ENCODE results near the gene TMEM145.
"Not testable (repeated sequence)": the region's sequence is repeated elsewhere in the genome, so short reads cannot be mapped to it uniquely, and the experiment has no call there.

TMEM145 gene

DNA sequence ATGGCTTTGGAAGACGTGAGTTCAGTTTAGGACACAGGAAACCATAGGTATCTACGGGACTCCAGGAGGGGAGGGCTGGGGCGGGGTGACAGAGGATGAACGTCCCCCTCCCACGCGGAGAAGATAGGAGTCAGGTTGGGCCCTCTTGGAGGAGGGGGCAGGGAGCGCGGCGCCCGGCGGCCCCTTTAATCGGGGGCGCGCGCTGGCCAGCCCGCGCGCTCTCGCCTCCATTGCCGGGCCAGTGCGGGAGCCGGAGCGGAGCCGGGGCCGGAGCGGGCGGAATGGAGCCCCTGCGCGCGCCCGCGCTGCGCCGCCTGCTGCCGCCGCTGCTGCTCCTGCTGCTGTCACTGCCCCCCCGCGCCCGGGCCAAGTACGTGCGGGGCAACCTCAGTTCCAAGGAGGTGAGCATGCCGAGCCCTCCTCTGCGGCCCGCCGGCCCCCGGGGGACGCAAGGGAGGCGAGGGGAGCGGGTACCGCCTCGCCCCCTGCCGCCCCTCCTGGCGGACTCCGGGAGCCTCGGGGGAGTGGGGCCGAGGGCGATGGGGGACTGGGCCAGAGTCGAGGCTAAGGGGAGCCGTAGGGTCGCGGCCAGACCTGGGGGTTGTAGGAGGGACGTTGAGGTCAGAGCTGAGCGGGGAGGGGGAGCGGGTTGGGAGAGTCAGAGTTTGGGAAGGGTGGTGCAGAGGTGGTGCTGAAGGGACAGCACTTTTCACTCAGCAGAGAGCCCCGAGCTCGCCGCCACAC lies at the start of gene TMEM145:
Gene TMEM145, plus strand, starts transcription at position 214 of the 744 bp plus-strand sequence. Its CDS starts 68 bp downstream, at position 282.
- DNase-seq (ENCODE audit: low read depth): no peak

DNA sequence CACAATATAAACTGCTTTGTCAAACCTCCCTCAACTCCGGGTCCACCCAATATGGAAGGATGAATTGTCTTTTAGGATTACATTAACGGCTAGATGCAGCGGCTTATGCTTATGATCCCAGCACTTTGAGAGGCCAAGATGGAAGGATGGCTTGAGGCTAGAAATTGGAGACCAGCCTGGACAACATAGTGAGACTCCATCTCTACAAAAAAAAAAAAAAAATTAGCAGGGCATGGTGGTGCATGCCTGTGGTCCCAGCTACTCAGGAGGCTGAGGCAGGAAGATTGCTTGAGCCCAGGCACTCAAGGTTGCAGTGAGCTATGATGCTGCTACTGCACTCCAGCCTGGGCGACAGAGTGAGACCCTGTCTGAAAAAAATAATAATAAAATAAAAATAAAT lies 47.0 kb upstream of the TMEM145 start:
- not testable (repeated sequence) for DNase-seq (ENCODE audit: low read depth)

DNA sequence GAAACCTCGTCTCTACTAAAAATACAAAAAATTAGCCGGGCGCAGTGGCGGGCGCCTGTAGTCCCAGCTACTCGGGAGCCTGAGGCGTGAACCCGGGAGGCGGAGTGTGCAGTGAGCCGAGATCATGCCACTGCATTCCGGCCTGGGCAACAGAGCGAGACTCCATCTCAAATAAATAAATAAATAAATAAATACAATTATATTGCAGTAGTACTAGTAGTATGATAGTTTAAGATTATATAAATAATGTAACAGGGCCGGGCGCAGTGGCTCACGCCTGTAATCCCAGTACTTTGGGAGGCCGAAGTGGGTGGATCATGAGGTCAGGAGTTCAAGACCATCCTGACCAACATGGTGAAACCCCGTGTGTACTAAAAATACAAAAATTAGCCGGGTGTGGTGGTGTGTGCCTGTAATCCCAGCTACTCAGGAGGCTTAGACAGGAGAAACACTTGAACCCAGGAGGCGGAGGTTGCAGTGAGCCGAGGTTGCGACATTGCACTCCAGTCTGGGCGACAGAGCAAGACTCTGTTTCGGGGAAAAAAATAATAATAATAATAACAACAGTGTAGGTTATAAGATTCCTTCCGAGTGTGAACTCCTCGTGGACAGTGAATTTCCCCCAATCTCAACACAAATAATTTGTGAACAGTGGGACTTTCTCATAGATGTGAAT lies 46.0 kb upstream of the TMEM145 start:
- DNase-seq (ENCODE audit: low read depth): not testable (repeated sequence)

DNA sequence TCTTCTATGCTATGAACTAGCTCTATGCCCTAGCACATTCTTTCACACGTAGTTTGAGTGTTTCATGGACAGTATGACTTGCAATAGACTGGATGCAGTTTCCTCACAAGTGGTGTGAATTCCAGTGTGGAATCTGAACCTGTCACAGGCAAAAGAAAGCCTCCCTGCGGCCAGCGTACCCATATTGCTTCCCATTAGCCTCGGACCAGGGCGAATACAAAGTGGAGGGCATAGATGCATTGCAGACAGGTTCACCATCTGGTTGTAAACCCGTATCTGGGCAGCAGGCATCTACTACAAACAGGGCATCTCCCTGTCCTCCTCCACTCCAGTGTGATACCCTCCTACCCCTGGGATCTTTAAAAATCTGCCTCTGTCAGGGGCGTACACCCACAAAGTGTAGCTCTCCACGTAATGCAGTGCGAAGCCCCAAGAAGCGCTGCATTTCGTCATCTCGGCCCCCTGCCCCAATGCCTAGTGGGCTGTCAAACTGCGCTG lies 45.4 kb upstream of the TMEM145 start:
- no peak for DNase-seq (ENCODE audit: low read depth)

DNA sequence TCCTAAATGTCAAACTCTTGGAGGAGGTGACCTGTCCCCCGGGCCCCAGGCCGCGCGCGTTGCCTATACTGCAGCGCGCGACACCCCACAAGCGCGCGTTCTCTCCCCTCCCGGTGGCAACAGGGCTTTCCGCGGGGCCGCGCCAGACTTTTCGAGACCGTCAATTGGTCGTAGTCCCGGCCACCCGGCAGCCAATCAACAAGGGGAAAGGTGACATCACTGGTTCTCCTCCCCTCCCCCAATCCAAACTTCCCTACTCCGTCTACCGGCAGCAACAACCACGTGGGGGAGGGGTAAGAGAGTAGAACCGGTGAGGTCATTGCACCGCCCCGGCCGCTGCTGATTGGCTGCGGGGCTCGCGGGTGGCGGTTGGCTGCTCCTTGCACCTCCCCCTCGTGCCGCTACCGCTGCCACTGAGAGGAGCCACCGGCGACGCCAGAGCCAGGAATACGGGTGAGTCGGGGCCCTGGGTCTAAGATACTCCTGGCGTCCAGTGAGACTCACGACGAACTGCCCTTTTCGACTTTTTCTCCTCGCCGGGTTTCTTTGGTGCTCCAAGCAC lies 44.9 kb upstream of the TMEM145 start:
- DNase-seq (ENCODE audit: low read depth): peak; percentile 98

DNA sequence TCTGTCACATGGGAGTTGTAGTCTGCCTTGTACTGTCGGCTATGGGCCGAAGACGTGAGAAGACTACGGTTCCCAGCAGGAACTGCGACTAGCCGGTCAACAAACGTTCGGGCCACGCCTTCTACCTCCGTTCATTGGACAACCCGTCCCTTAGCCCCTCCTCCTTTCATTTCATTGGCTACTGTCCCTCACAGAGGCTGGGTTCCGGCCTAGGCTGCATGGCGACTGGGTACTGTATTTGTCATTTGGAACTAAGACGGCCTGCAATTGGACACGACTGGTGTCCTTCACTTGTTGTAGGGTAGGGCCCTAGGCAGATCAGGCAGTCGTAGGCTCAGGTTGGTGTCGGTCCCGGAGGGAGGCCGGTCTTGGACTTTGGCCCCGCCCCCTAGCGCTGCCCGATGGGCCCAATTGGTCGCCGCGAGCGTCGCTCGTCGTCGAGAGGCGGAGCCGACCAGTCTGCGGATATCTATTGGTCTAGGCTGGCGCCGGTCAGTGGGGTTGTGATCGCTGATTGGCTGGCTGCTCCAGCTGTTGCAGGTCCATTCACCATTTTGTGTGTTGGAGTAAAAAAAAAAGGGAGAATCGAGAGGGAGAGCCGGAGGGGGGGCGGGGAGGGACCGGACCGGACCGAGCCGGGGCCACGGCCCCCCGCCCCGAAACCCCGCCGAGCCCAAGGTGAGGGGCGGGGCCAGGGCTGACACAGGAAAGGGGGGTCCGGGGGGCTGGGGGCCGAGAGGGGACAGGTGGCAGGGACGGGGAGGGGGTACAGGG lies 44.2 kb upstream of the TMEM145 start, which contains the start of gene CIC:
Gene CIC, plus strand, starts transcription at position 549 of the 774 bp plus-strand sequence. CDS start 2,532 bp downstream, outside the sequence.
- peak; percentile 100 for DNase-seq (ENCODE audit: low read depth)

DNA sequence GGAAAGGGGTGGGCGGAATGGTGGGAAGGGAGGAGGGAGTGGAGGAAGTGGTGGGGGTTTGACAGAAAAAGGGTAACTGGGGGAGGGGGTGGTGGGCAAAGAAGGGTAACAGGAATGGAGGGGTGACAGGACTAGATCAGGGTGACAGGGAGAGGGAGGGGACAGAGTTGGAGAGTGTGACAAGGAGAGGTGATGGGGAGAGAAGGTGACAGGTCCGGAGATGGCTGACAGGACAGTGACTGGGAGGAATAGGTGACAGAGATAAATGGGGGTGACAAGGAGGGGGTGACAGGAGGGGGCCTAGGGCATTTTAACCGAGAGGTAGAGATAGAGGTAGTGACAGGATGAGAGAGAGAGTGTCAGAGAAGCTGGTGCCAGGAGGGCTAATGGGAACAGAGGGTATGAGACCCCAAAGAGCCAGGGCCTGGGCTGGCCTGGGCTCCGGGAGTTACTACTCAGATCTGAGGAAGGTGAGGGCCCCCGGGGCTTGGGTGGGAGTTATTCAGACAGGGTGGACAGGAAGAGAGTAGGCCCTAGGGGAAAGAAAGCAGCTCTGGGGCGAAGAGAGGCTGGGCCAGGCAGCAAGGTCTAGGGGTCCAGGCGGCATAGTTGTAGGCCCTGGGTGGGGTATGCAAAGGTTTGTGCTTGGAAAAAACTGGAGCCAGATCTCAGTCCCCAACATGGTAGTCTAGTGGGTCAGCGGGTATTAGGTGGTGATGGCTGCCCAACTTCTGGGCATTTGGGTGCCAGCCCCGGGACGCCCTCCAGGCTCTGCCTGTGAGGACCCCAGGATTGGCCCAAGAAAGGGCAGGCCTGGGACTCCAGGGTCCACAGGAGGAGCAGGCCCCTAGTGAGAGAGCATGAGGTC lies 43.4 kb upstream of the TMEM145 start:
- DNase-seq (ENCODE audit: low read depth): no peak

DNA sequence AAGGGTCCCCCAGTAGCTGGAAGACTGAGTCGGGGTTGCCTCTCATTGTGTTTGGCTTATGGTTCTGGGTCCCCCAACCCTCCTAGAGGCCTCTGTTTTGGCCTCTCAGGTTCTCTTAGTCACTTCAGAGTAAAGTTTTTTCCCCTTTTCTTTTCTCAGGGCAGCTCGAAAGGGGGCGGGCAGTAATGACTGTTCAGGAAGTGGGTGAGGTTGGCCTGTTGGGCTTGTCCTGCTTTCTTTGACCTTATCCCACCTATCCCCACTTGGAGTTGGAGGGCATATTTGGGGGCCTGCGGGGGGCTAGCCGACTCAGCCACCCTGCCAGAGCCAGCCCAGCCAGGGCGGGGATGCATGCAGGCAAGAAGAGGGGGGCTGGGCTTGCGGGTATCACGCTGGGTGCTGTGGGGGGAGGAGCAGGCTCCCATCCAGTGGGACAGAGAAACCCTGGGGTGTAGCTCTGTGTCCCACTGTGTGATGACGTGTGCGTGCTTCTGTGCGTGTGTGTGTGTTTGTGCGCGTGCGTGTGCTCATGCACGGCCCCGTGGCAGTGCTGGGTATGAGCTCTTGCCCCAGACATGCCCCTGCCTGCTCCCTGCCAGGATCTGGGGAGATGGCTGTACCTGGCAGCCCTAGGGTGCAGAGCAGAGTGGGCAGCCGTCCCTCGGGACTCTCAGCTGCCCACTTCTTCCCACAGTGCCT lies 42.6 kb upstream of the TMEM145 start:
- no peak for DNase-seq (ENCODE audit: low read depth)

DNA sequence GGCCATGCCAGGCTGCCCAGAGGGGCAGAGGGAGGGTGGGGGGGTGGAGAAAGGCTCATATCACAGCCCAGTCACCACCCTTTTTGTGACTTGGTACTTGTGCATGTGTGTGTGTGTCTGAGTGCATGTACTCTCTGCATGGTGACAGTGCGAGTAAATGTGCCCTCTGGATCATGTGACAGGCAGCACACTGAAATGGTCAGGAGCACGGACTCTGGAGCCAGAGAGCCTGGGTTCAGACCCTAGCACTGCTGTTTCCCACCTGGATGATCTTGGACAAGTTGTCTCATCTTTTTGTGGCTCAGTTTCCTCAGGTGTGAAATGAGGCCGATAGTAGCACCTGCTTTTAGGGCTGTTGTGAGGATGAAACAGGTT lies 42.1 kb upstream of the TMEM145 start:
- DNase-seq (ENCODE audit: low read depth): no peak

DNA sequence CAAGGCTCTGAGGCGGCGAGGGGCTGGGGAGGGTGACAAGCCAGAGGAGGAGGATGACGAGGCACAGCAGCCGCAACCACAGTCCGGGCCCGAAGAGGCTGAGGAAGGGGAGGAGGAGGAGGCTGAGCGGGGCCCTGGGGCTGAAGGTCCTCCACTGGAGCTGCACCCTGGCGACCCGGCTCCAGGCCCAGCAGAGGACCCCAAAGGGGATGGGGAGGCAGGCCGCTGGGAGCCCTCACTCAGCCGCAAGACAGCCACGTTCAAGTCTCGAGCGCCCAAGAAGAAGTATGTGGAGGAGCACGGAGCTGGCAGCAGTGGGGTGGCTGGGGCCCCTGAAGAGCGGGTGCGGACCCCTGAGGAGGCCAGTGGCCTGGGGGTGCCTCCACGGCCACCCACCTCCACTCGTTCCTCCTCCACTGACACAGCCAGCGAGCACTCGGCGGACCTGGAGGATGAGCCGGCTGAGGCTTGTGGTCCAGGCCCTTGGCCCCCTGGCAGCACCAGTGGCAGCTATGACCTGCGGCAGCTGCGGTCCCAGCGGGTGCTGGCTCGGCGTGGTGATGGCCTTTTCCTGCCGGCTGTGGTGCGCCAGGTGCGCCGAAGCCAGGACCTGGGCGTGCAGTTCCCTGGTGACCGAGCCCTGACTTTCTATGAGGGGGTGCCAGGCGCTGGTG lies 41.1 kb upstream of the TMEM145 start:
- DNase-seq (ENCODE audit: low read depth): no peak

- DNase-seq (ENCODE audit: low read depth): no peak
These were observed 40.6 kb upstream of the TMEM145 start for GRCh38 chr19:42272535-42272897.

GRCh38 chr19:42272989-42273406 lies 40.1 kb upstream of the TMEM145 start:
- DNase-seq (ENCODE audit: low read depth): no peak

DNA sequence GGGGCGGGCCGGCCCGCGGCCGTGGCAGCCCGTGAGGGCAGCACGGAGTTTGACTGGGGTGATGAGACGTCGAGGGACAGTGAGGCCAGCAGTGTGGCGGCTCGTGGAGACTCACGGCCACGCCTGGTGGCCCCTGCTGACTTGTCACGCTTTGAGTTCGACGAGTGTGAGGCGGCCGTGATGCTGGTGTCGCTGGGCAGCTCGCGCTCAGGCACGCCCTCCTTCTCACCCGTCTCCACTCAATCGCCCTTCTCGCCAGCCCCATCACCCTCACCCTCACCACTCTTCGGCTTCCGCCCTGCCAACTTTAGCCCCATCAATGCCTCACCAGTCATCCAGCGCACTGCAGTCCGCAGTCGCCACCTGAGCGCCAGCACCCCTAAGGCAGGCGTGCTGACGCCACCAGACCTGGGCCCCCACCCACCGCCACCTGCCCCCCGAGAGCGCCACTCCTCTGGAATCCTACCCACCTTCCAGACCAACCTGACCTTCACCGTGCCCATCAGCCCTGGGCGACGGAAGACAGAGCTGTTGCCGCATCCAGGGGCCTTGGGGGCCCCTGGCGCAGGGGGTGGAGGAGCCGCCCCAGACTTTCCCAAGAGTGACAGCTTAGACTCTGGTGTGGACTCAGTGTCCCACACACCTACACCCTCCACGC lies 39.6 kb upstream of the TMEM145 start:
- DNase-seq (ENCODE audit: low read depth): no peak

- no peak for DNase-seq (ENCODE audit: low read depth)
These were observed 38.9 kb upstream of the TMEM145 start for GRCh38 chr19:42274065-42274682.

DNA sequence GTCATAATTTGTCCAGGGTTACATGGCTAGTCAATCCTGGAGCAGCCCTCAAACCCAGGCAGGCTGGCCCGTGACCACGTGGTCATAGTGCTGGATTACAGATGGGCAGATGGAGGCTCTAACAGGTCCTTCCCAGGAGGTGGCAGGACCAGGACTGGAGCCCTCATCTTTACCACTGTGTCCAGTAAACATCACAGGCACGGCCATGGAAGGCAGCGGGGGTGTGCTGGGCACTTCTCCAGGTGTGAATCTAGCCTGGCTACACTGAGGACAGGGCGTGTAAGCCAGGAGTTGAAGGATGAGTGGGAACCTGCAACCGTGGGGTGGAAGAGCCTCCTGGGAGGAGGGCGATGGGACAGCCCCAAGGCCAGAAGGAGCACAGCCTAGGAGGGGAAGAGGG lies 38.0 kb upstream of the TMEM145 start:
- no peak for DNase-seq (ENCODE audit: low read depth)

DNA sequence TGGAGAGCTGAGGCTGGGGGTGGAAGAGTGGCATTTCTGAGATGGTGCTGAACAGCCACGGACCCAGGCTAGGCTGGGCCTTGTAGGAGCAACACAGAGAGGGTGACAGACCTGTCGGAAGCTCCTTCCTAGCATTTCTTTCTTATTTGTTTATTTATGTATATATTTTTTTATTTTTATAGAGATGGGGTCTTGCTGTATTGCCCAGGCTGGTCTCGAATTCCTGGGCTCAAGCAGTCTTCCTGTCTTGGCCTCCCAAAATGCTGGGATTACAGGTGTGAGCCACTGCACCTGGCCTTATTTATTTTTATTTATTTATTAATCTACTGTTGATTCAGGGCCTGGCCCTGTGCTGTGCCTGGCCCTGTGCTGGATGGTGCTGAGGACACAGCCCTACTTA lies 37.6 kb upstream of the TMEM145 start:
- no peak for DNase-seq (ENCODE audit: low read depth)

GRCh38 chr19:42276284-42276683 lies 36.8 kb upstream of the TMEM145 start:
- no peak for DNase-seq (ENCODE audit: low read depth)

GRCh38 chr19:42276821-42277220 lies 36.3 kb upstream of the TMEM145 start:
- no peak for DNase-seq (ENCODE audit: low read depth)

DNA sequence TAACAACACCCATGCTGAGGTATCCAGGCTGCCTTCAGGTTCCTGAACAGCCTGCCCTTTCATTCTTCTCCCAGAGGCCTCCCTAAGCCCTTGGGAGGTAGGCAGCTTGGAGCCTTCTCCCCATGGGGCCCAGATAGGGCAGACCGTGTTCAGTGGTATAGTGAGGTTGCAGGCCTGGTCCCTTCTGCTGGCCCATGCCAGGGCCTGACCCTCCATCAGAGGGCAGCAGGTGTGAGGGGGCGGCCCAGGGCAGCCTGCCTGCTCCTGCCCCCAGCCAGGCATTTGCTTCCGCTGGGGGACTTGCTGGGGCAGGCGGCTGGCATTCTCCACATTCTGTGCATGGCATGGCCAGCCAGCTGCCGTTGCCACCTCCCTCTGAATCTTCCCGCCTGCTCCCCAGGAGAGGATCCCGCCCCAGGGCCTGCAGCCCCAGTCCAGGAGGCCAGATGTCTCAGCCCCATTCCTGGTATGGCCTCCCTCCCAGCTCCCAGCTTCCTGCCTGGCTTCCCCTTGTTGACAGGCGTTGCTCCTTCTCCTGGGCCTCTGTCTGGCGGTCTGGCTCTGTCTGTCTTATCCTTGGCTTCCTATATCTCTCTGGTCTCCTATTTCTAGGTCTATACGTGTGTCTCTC lies 35.2 kb upstream of the TMEM145 start:
- no peak for DNase-seq (ENCODE audit: low read depth)

Measured in non-pigmented ciliary epithelial cell (primary cell).